Measurements from ENCODE around the gene LYSMD4.

Gene LYSMD4

GRCh38 chr15:99722406-99722805, 10.8 kb downstream of the LYSMD4 start:
- Histone ChIP-seq H3K4me1 (ENCODE audit: insufficient read depth, low read length) (no peaks in the 10 kb centered on the region), H3K36me3 (ENCODE audit: insufficient read depth, low read length) (peaks cover 4% of the 10 kb centered on the region; the same call in 1 of the 2 replicates), H3K9me3 (ENCODE audit: control insufficient read depth, insufficient read depth, low read length) (peaks cover 13% of the 10 kb centered on the region), H3K9ac (ENCODE audit: low read depth, low read length) (no peak overlapping the region)

- peaks cover 13% of the 10 kb centered on the region for H3K9me3 ChIP-seq (ENCODE audit: control insufficient read depth, insufficient read depth, low read length)
- no peaks in the 10 kb centered on the region for H3K4me1 ChIP-seq (ENCODE audit: insufficient read depth, low read length)
- H3K9ac ChIP-seq (ENCODE audit: low read depth, low read length): no peak overlapping the region
- peaks cover 4% of the 10 kb centered on the region; the same call in 1 of the 2 replicates for H3K36me3 ChIP-seq (ENCODE audit: insufficient read depth, low read length)
These were observed 11.3 kb downstream of the LYSMD4 start for GRCh38 chr15:99721896-99722295.

GRCh38 chr15:99721104-99721778, 12.0 kb downstream of the LYSMD4 start:
- Histone ChIP-seq H3K9ac (ENCODE audit: low read depth, low read length) (no peak overlapping the region), H3K36me3 (ENCODE audit: insufficient read depth, low read length) (peaks cover 4% of the 10 kb centered on the region; the same call in 1 of the 2 replicates), H3K9me3 (ENCODE audit: control insufficient read depth, insufficient read depth, low read length) (peaks cover 13% of the 10 kb centered on the region), H3K4me1 (ENCODE audit: insufficient read depth, low read length) (no peaks in the 10 kb centered on the region)

- H3K4me1 ChIP-seq (ENCODE audit: insufficient read depth, low read length): no peaks in the 10 kb centered on the region
- H3K9ac ChIP-seq (ENCODE audit: low read depth, low read length): no peak overlapping the region
- H3K9me3 ChIP-seq (ENCODE audit: control insufficient read depth, insufficient read depth, low read length): peaks cover 9% of the 10 kb centered on the region
These were observed 12.7 kb downstream of the LYSMD4 start for GRCh38 chr15:99720533-99720932.

DNA sequence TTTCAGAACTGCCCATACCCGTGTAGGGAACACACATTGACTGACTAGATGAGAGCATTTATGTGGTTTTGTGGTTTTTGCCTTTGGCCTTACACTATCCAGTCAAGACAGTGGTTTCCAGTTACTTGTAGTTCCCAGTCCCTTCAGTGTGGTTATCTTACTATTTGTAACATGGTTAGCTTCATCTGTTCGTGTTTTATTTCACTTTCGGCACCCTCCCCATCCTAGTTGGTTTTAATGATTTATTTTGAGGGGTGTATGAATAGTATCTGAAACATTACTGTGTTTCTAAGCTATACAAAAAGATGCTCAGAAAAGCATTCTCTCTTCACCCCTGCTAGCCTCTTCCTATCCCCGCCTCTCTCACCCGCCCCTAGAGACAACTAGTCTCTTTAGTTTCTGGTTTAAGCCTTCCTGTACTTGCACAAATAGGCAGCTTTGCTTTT, 14.1 kb downstream of the LYSMD4 start:
- H3K4me1 ChIP-seq (ENCODE audit: insufficient read depth, low read length): no peaks in the 10 kb centered on the region
- H3K9me3 ChIP-seq (ENCODE audit: control insufficient read depth, insufficient read depth, low read length): no peaks in the 10 kb centered on the region; the same call in 1 of the 2 replicates
- H3K36me3 ChIP-seq (ENCODE audit: insufficient read depth, low read length): peaks cover 4% of the 10 kb centered on the region; the same call in 1 of the 2 replicates
- H3K9ac ChIP-seq (ENCODE audit: low read depth, low read length): no peak overlapping the region

More at GRCh38 chr15:99720533-99720932, 12.7 kb downstream of the LYSMD4 start:
- peaks cover 4% of the 10 kb centered on the region; the same call in 1 of the 2 replicates for H3K36me3 ChIP-seq (ENCODE audit: insufficient read depth, low read length)

DNA sequence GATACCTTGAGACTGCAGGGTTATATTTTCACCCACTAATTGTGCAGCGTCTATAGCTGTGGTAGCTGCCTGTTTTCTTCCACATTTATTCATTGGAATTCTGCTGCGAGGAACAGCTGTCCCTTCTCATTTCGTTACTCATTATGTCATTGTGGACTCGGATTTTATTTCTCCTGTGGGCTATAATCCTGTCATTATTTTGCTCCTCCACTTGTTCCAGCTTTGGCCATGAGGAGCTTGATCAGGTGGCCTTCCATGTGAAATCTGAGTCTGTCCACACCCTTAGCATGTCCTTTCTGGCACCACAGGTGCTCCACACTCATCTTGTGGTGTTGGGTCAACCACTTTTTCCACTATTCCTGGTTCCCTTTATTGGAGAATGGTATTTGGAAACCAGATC, 14.8 kb downstream of the LYSMD4 start:
- no peak overlapping the region for H3K9ac ChIP-seq (ENCODE audit: low read depth, low read length)
- H3K9me3 ChIP-seq (ENCODE audit: control insufficient read depth, insufficient read depth, low read length): no peaks in the 10 kb centered on the region; the same call in 1 of the 2 replicates
- no peaks in the 10 kb centered on the region for H3K4me1 ChIP-seq (ENCODE audit: insufficient read depth, low read length)
- peaks cover 4% of the 10 kb centered on the region; the same call in 1 of the 2 replicates for H3K36me3 ChIP-seq (ENCODE audit: insufficient read depth, low read length)

GRCh38 chr15:99717161-99718009, 15.9 kb downstream of the LYSMD4 start:
- no peaks in the 10 kb centered on the region; the same call in 1 of the 2 replicates for H3K4me1 ChIP-seq (ENCODE audit: insufficient read depth, low read length)
- H3K9me3 ChIP-seq (ENCODE audit: control insufficient read depth, insufficient read depth, low read length): no peaks in the 10 kb centered on the region; the same call in 1 of the 2 replicates
- peaks cover 9% of the 10 kb centered on the region; the same call in 1 of the 2 replicates for H3K36me3 ChIP-seq (ENCODE audit: insufficient read depth, low read length)
- H3K9ac ChIP-seq (ENCODE audit: low read depth, low read length): no peak overlapping the region

- Histone ChIP-seq H3K9me3 (ENCODE audit: control insufficient read depth, insufficient read depth, low read length) (no peaks in the 10 kb centered on the region; the same call in 1 of the 2 replicates), H3K4me1 (ENCODE audit: insufficient read depth, low read length) (peaks cover 5% of the 10 kb centered on the region; the same call in 1 of the 2 replicates), H3K36me3 (ENCODE audit: insufficient read depth, low read length) (peaks cover 9% of the 10 kb centered on the region; the same call in 1 of the 2 replicates), H3K9ac (ENCODE audit: low read depth, low read length) (no peak overlapping the region)
These were observed 16.6 kb downstream of the LYSMD4 start for GRCh38 chr15:99716540-99717095.

DNA sequence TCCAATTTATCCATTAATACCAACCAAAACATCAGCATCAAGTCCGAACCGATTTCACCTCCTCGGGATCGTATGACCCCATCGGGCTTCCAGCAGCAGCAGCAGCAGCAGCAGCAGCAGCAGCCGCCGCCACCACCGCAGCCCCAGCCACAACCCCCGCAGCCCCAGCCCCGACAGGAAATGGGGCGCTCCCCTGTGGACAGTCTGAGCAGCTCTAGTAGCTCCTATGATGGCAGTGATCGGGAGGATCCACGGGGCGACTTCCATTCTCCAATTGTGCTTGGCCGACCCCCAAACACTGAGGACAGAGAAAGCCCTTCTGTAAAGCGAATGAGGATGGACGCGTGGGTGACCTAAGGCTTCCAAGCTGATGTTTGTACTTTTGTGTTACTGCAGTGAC, 20.8 kb downstream of the LYSMD4 start:
- H3K36me3 ChIP-seq (ENCODE audit: insufficient read depth, low read length): peaks cover 5% of the 10 kb centered on the region
- H3K9ac ChIP-seq (ENCODE audit: low read depth, low read length): no peak overlapping the region
- peaks cover 8% of the 10 kb centered on the region; the same call in 1 of the 2 replicates for H3K4me1 ChIP-seq (ENCODE audit: insufficient read depth, low read length)
- H3K9me3 ChIP-seq (ENCODE audit: control insufficient read depth, insufficient read depth, low read length): no peaks in the 10 kb centered on the region

- peaks cover 5% of the 10 kb centered on the region for H3K36me3 ChIP-seq (ENCODE audit: insufficient read depth, low read length)
- H3K4me1 ChIP-seq (ENCODE audit: insufficient read depth, low read length): peaks cover 8% of the 10 kb centered on the region; the same call in 1 of the 2 replicates
- no peaks in the 10 kb centered on the region for H3K9me3 ChIP-seq (ENCODE audit: control insufficient read depth, insufficient read depth, low read length)
- no peak overlapping the region for H3K9ac ChIP-seq (ENCODE audit: low read depth, low read length)
These were observed 21.6 kb downstream of the LYSMD4 start for GRCh38 chr15:99711625-99712024.

DNA sequence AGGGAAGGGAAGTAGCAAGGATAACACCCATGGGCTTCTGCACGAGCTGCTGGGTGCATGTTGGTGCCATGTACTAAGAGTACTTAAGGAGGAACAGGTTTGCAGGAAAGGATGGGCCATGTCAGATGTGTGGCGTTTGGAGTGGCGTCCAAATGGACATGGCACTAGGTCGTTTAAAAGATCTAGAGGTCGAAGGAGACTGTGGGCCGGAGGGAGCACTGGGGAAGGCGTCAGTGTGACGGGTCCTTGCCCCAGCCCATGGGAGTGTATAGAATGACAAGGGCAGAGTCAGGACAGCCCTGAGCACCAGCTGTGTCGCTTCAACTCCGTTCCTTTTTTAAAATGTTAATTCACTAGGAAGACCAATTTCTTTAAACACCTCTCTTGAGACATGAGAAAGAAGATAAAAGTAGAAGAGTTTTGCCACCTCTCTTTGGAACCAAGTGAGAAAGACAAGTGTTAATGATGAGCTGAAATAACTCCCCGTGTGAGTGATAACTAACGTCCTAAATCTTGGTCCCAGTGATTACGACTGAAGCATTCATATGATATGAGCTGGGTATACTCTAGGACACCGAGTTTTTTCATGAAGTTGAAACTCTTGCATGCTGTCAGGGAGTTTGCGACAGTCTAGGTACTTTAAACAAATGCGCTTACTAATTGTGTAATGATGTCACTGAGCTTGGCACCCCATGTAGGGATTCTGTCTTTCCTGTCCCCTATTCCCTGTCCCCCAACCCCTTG, 23.8 kb downstream of the LYSMD4 start:
- H3K4me1 ChIP-seq (ENCODE audit: insufficient read depth, low read length): peaks cover 8% of the 10 kb centered on the region; the same call in 1 of the 2 replicates
- no peaks in the 10 kb centered on the region for H3K9me3 ChIP-seq (ENCODE audit: control insufficient read depth, insufficient read depth, low read length)
- H3K9ac ChIP-seq (ENCODE audit: low read depth, low read length): no peak overlapping the region
- peaks cover 5% of the 10 kb centered on the region for H3K36me3 ChIP-seq (ENCODE audit: insufficient read depth, low read length)

GRCh38 chr15:99708563-99708962, 24.7 kb downstream of the LYSMD4 start:
- peaks cover 5% of the 10 kb centered on the region for H3K36me3 ChIP-seq (ENCODE audit: insufficient read depth, low read length)
- no peaks in the 10 kb centered on the region for H3K9me3 ChIP-seq (ENCODE audit: control insufficient read depth, insufficient read depth, low read length)
- H3K4me1 ChIP-seq (ENCODE audit: insufficient read depth, low read length): peaks cover 13% of the 10 kb centered on the region; the same call in 1 of the 2 replicates
- no peak overlapping the region for H3K9ac ChIP-seq (ENCODE audit: low read depth, low read length)

DNA sequence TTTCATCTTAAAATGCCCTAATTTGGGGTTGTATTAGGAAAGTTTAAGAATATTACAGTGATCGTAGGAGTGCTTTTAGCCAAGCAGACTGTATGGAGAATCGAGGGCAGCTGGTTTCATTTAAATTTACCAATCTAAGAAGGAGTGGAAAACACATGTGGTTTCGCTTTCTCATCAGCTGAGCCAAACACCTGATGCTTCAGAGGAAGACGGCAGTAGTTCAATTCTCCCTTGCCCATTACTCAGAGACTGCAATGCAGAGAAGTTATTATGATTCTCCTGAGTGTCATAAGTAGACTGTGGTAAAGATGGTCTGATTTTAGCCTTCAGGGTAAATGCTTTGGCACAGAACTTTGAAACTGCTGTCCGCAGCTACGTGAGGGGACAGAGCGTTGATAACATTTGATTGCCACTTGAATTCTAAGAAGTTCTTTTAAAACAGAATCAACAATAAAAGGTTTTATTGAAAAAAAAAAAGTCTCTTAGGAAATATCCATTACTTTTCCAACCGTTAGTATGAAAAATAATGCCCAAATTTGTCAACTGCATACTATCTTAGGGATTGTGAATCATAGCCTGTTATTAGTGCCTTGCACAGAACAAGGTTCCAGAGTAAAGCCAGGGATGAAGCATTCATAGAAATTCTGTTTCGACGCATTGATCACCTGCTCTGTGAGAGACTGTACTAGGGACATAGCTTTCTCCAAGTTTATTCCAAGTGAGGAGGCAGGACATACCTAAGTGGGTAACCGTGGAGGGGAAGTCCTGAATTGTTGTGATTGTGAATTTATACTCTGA, 25.6 kb downstream of the LYSMD4 start:
- H3K9ac ChIP-seq (ENCODE audit: low read depth, low read length): no peak overlapping the region
- peaks cover 19% of the 10 kb centered on the region for H3K4me1 ChIP-seq (ENCODE audit: insufficient read depth, low read length)
- H3K36me3 ChIP-seq (ENCODE audit: insufficient read depth, low read length): peaks cover 1% of the 10 kb centered on the region
- no peaks in the 10 kb centered on the region for H3K9me3 ChIP-seq (ENCODE audit: control insufficient read depth, insufficient read depth, low read length)
